Measurements from ENCODE around the gene OR1L6.

OR1L6 gene

GRCh38 chr9:122742003-122742402 is at the start of gene OR1L6:
TSS of gene OR1L6 (plus strand) at chr9:122742303. CDS start at chr9:122749848, 7,545 bp downstream.
- in situ Hi-C loops (cut with HindIII; ENCODE audit: low sequenced_read_pairs): no loop called here

DNA sequence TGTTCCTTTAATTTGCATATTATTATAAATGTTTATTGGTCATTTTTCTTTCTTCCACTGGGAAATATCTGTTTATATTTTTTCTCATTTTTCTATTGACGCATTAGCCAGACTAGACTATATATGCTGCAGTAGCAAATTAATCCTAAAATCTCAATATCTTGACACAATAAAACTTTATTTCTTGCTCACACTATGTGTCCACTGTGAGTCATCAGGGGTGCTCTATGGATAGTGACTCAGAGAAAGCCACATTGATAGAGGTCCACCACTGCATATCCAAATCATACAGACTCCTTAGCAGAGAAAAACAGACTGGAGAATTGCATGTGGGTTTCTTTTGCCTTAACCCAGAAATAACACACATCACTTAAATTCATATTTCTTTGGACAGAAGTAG is 46.4 kb upstream of the OR1L6 start:
- in situ Hi-C loops (cut with HindIII; ENCODE audit: low sequenced_read_pairs): no loop called here

- in situ Hi-C loops (cut with HindIII; ENCODE audit: low sequenced_read_pairs): no loop called here
Measured at GRCh38 chr9:122718038-122718437, 24.1 kb upstream of the OR1L6 start.

DNA sequence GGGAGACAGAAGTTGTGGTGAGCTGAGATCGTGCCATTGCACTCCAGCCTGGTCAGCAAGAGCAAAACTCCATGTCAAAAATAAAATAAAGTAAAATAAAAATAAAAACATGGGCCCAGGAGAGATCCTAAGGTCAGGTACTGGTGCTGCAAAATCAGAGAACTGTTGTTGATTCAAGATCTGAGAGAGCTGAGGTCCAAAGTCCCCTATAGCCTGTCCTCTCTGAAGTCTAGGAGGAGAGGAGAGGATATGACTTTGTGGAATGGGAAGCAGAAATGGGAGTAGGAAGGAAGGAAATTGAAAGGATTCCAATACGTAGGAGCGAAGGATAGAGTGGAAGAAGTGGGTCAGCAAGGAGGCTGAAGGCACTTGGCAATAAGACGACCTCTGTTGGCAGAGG is 22.9 kb upstream of the OR1L6 start:
- in situ Hi-C loops (cut with HindIII; ENCODE audit: low sequenced_read_pairs): no loop called here

- in situ Hi-C loops (cut with HindIII; ENCODE audit: low sequenced_read_pairs): no loop called here
Measured at GRCh38 chr9:122723690-122724089, 18.4 kb upstream of the OR1L6 start, which contains the start of gene OR1L4. TSS of gene OR1L4 (plus strand) at chr9:122723990. CDS start at chr9:122723990, 0 bp downstream.

- in situ Hi-C loops (cut with HindIII; ENCODE audit: low sequenced_read_pairs): loop anchor here (5.0 kb wide), 1 partner anchor 63 kb away; no protein-coding TSS in a partner anchor
Measured at GRCh38 chr9:122754825-122755224, 12.7 kb downstream of the OR1L6 start.

DNA sequence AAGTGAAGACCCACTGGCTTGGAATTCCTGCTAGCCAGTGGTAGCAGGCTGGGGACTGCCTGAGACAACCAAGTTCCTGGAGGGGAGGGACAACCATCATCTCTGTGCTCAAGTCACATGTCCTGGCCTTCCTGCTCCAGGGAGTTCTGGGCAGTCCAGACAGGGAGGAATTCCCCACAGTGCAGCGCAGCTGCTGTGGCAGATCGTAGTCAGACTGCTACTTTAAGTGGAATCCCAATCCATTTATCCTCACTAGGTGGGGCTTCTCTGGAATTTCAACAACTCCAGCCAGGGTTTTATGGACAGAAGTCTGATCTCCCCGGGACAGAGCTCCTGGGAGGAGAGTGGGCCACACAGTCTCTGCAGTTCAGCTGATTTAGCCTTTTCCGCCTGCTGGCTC is 25.7 kb downstream of the OR1L6 start:
- in situ Hi-C loops (cut with HindIII; ENCODE audit: low sequenced_read_pairs): no loop called here

- in situ Hi-C loops (cut with HindIII; ENCODE audit: low sequenced_read_pairs): no loop called here
Measured at GRCh38 chr9:122777052-122777451, 34.9 kb downstream of the OR1L6 start.

DNA sequence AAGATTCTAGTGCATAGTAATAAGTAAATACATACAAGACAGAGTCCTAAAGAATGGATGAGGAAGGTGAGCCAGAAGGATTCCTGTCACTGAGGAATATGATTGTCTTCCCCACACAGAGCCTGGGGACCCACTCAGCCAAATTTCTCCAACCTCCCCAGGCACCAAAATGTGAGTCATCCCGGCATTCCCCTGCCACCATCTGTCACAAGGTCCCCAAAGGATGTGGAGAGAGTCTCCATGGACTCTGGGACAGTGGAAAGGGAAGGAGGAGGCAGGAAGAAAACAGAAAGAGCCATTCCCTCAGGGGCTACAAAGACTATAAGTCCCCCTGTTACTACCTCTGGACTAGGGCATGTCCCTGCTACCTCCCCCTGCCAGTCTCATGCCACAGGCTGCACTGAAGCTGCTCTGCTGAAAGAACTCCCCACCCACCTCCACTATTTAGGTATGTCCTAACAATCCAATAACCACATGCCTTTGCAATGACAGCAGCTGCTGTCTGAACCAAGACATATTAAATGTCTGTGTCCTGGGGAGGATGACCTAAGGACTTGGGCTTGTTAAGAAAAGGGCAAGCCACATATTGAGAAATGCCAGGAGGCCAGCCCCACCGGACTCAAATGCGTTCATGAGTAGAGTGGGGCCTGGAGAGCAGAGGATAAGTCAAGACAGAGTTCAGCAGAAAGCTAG is 36.0 kb downstream of the OR1L6 start:
- in situ Hi-C loops (cut with HindIII; ENCODE audit: low sequenced_read_pairs): no loop called here

DNA sequence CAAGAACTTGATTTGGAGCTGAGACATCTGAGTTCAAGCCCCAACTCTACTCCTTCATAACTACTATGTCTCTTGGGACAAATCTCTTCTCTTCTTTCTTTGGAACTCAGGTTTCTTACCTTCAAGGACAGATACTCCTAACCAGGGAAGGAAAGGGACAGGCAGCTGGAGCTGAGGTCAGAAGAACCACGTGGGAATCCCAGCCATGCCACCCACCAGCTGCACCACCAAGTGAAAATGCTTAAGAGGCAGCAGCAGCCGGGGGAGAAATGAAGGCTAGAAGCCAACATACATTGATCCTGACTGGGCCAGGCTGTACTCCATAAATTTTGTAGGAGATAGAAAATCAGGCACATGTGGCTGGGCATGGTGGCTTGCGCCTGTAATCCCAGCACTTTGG is 37.1 kb downstream of the OR1L6 start:
- in situ Hi-C loops (cut with HindIII; ENCODE audit: low sequenced_read_pairs): no loop called here

- in situ Hi-C loops (cut with HindIII; ENCODE audit: low sequenced_read_pairs): no loop called here
Measured at GRCh38 chr9:122780026-122780425, 37.9 kb downstream of the OR1L6 start.

GRCh38 chr9:122781671-122782070 is 39.6 kb downstream of the OR1L6 start:
- in situ Hi-C loops (cut with HindIII; ENCODE audit: low sequenced_read_pairs): no loop called here

DNA sequence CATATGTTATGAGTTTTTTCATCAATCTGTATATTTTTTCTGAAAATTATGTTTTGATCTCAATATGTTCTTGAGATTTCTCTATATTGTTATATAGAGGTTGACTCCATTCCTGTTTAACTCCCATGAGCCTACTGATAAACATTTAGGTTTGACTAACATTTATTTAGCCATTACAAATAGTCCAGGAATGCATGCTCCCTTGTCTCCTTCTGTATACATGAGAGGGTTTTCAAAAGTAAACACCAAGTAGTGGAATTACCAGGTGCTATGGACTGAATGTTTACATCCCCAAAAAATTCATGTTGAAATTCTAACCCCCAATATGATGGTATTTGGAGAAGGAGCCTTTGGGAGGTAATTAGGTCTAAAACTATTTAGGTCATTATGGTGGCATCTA is 43.2 kb downstream of the OR1L6 start:
- in situ Hi-C loops (cut with HindIII; ENCODE audit: low sequenced_read_pairs): no loop called here

DNA sequence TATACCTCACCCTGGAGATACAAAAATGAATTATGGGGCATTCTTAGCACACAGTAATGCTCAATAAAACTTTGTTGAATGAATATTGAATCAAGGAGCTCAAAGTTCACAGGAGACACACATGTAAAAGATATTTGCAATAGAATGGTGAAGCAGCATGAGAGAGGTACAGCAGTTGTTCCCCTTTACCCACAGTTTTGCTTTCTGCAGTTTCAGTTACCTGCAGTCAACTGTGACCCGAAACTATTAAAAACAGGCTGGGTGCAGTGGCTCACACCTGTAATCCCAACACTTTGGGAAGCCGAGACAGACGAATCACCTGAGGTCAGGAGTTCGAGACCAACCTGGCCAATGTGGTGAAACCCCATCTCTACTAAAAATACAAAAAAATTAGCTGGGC is 44.2 kb downstream of the OR1L6 start:
- in situ Hi-C loops (cut with HindIII; ENCODE audit: low sequenced_read_pairs): no loop called here

DNA sequence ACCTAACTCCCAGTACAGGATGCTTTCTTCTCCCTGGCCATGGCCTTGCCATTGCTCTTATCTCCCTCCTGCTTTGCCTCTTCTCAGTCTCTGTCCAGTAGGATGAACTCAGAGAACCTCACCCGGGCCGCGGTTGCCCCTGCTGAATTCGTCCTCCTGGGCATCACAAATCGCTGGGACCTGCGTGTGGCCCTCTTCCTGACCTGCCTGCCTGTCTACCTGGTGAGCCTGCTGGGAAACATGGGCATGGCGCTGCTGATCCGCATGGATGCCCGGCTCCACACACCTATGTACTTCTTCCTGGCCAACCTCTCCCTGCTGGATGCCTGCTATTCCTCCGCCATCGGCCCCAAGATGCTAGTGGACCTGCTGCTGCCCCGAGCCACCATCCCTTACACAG is 46.7 kb downstream of the OR1L6 start, which contains the start of gene OR5C1:
OR5C1 (plus strand) TSS at position 103 of the 400 bp plus-strand sequence; CDS start at position 103, 0 bp downstream.
- in situ Hi-C loops (cut with HindIII; ENCODE audit: low sequenced_read_pairs): no loop called here

- in situ Hi-C loops (cut with HindIII; ENCODE audit: low sequenced_read_pairs): no loop called here
Measured at GRCh38 chr9:122789256-122790046, 47.3 kb downstream of the OR1L6 start.

DNA sequence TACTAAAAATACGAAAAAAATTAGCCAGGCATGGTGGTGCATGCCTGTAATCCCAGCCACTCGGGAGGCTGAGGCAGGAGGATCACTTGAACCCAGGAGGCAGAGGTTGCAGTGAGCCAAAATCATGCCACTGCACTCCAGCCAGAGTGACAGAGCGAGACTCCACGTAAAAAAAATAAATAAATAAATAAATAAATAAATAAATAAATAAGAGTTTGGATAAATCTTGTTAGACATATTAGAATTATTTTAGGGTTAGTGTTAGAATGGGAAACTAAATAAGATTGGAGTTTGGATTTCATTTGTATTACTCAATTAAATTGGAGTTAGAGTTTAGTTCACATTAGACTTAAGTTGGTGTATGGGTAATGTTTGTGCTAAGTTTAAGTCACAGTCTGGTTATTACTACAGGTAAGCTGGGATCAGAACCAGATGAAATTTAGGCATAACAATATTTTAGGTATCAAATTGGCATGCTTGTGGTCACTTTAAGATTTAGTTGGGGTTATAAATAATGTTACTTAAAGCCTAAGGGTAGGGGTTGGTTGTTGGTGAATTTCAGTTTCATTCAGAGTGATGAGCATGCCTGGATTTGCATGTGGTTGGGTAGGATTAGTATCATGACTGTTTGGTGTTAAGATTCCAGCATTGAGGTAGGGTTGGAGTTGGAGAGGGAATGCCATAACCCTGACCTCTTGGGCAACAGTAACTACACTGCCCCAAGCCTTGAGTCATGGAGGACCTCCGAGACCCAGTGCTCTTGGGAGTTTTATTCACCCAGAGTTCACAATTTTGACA is 50.0 kb downstream of the OR1L6 start:
- in situ Hi-C loops (cut with HindIII; ENCODE audit: low sequenced_read_pairs): no loop called here

GRCh38 chr9:122797316-122798063 is 55.4 kb downstream of the OR1L6 start:
- in situ Hi-C loops (cut with HindIII; ENCODE audit: low sequenced_read_pairs): no loop called here
